LNCAP (cell line): ENCODE results near the gene FKBP1A.

Source experiments
- CTCF ChIP-seq: fragments of 450-650 bp; IDR thresholded peaks from 2 replicates; pipeline ENCODE4 v1.5.1; 2017; ENCODE audit warnings: mild to moderate bottlenecking

The FKBP1A gene

GRCh38 chr20:1424336-1424735 lies 31.5 kb upstream of the FKBP1A start:
- no peak for TF ChIP-seq CTCF

GRCh38 chr20:1423625-1424106 lies 30.8 kb upstream of the FKBP1A start:
- peak; percentile 30; the same call in 1 of the 2 replicates for TF ChIP-seq CTCF

GRCh38 chr20:1423206-1423605 lies 30.4 kb upstream of the FKBP1A start:
- TF ChIP-seq CTCF, result no peak

- TF ChIP-seq CTCF, result no peak
These were observed 29.9 kb upstream of the FKBP1A start for GRCh38 chr20:1422753-1423152.

GRCh38 chr20:1420066-1420465 lies 27.2 kb upstream of the FKBP1A start:
- TF ChIP-seq CTCF, result no peak

- TF ChIP-seq CTCF, result no peak
These were observed 25.5 kb upstream of the FKBP1A start for GRCh38 chr20:1418350-1418749.

GRCh38 chr20:1417790-1418189 lies 24.9 kb upstream of the FKBP1A start:
- TF ChIP-seq CTCF, result no peak

GRCh38 chr20:1417273-1417672 lies 24.4 kb upstream of the FKBP1A start:
- TF ChIP-seq CTCF, result no peak
